T-helper 2 cell treated with Interferon-gamma antibody and Interleukin-4, amounts not matched to agents 5 μg/mL and 100 μg/mL, for 36 hours (primary cell): ENCODE data around the gene WAPL.

ENCODE experiments used
- DNase-seq: peaks from one replicate; pipeline ENCODE4 v3.0.0; 2021; ENCODE audit warnings: low spot score
- H3K27ac Mint-ChIP-seq: one replicate; pipeline ENCODE4 v1.8.0; 2021; ENCODE audit warnings: mild to moderate bottlenecking, mixed read lengths
- H3K27me3 Mint-ChIP-seq: one replicate; pipeline ENCODE4 v1.8.0; 2021; ENCODE audit warnings: low read depth, mixed read lengths
- H3K36me3 Mint-ChIP-seq: one replicate; pipeline ENCODE4 v1.8.0; 2021; ENCODE audit warnings: low read depth, mixed read lengths
- H3K4me1 Mint-ChIP-seq: one replicate; pipeline ENCODE4 v1.8.0; 2021; ENCODE audit warnings: low read depth, mixed read lengths
- H3K4me3 Mint-ChIP-seq: one replicate; pipeline ENCODE4 v1.8.0; 2022; ENCODE audit warnings: mild to moderate bottlenecking, moderate library complexity, mixed read lengths
- H3K9me3 Mint-ChIP-seq: one replicate; pipeline ENCODE4 v1.8.0; 2021; ENCODE audit warnings: mixed read lengths

WAPL gene

GRCh38 chr10:86511027-86511865 lies 10.3 kb downstream of the WAPL start:
- peaks cover 26% of the 10 kb centered on the region for H3K4me1 Mint-ChIP-seq
- peaks cover 36% of the 10 kb centered on the region for H3K36me3 Mint-ChIP-seq
- no peak for DNase-seq
- no peaks in the 10 kb centered on the region for H3K27me3 Mint-ChIP-seq
- no peaks in the 10 kb centered on the region for H3K9me3 Mint-ChIP-seq
- H3K4me3 Mint-ChIP-seq: no peak overlapping the region
- no peak overlapping the region for H3K27ac Mint-ChIP-seq

- DNase-seq: no peak
- H3K4me3 Mint-ChIP-seq: no peak overlapping the region
- H3K27me3 Mint-ChIP-seq: no peaks in the 10 kb centered on the region
- H3K27ac Mint-ChIP-seq: no peak overlapping the region
- H3K9me3 Mint-ChIP-seq: no peaks in the 10 kb centered on the region
- H3K36me3 Mint-ChIP-seq: peaks cover 24% of the 10 kb centered on the region
- peaks cover 19% of the 10 kb centered on the region for H3K4me1 Mint-ChIP-seq
These were observed 12.4 kb downstream of the WAPL start for GRCh38 chr10:86509145-86509544.

GRCh38 chr10:86508217-86508616 lies 13.4 kb downstream of the WAPL start:
- Mint-ChIP-seq H3K4me3 (no peak overlapping the region), H3K27me3 (no peaks in the 10 kb centered on the region), H3K36me3 (peaks cover 20% of the 10 kb centered on the region), H3K27ac (no peak overlapping the region), H3K4me1 (peaks cover 11% of the 10 kb centered on the region), H3K9me3 (no peaks in the 10 kb centered on the region)
- no peak for DNase-seq

- H3K36me3 Mint-ChIP-seq: peaks cover 19% of the 10 kb centered on the region
- no peaks in the 10 kb centered on the region for H3K9me3 Mint-ChIP-seq
- no peak for DNase-seq
- no peak overlapping the region for H3K4me3 Mint-ChIP-seq
- no peaks in the 10 kb centered on the region for H3K27me3 Mint-ChIP-seq
- no peak overlapping the region for H3K27ac Mint-ChIP-seq
- H3K4me1 Mint-ChIP-seq: peaks cover 4% of the 10 kb centered on the region
These were observed 15.1 kb downstream of the WAPL start for GRCh38 chr10:86506499-86506898.

GRCh38 chr10:86506062-86506461 lies 15.5 kb downstream of the WAPL start:
- DNase-seq: no peak
- H3K4me1 Mint-ChIP-seq: peaks cover 4% of the 10 kb centered on the region
- peaks cover 19% of the 10 kb centered on the region for H3K36me3 Mint-ChIP-seq
- no peak overlapping the region for H3K27ac Mint-ChIP-seq
- H3K27me3 Mint-ChIP-seq: no peaks in the 10 kb centered on the region
- no peak overlapping the region for H3K4me3 Mint-ChIP-seq
- no peaks in the 10 kb centered on the region for H3K9me3 Mint-ChIP-seq

GRCh38 chr10:86504510-86504909 lies 17.1 kb downstream of the WAPL start:
- Mint-ChIP-seq H3K9me3 (no peaks in the 10 kb centered on the region), H3K36me3 (peaks cover 28% of the 10 kb centered on the region), H3K4me1 (peaks cover 12% of the 10 kb centered on the region), H3K27me3 (no peaks in the 10 kb centered on the region), H3K27ac (no peak overlapping the region), H3K4me3 (no peak overlapping the region)
- DNase-seq: no peak

GRCh38 chr10:86500846-86501245 lies 20.7 kb downstream of the WAPL start:
- Mint-ChIP-seq H3K9me3 (no peaks in the 10 kb centered on the region), H3K36me3 (peaks cover 48% of the 10 kb centered on the region), H3K4me3 (no peak overlapping the region), H3K4me1 (peaks cover 19% of the 10 kb centered on the region), H3K27ac (no peak overlapping the region), H3K27me3 (no peaks in the 10 kb centered on the region)
- DNase-seq: no peak

GRCh38 chr10:86498598-86498997 lies 23.0 kb downstream of the WAPL start:
- no peaks in the 10 kb centered on the region for H3K9me3 Mint-ChIP-seq
- H3K27ac Mint-ChIP-seq: no peak overlapping the region
- peaks cover 62% of the 10 kb centered on the region for H3K36me3 Mint-ChIP-seq
- no peaks in the 10 kb centered on the region for H3K27me3 Mint-ChIP-seq
- no peak for DNase-seq
- H3K4me3 Mint-ChIP-seq: no peak overlapping the region
- H3K4me1 Mint-ChIP-seq: peaks cover 19% of the 10 kb centered on the region

- H3K27me3 Mint-ChIP-seq: no peaks in the 10 kb centered on the region
- no peaks in the 10 kb centered on the region for H3K9me3 Mint-ChIP-seq
- H3K4me1 Mint-ChIP-seq: peaks cover 19% of the 10 kb centered on the region
- H3K36me3 Mint-ChIP-seq: peaks cover 57% of the 10 kb centered on the region
- no peak for DNase-seq
- no peak overlapping the region for H3K4me3 Mint-ChIP-seq
- H3K27ac Mint-ChIP-seq: no peak overlapping the region
These were observed 24.0 kb downstream of the WAPL start for GRCh38 chr10:86497621-86498020.

- H3K27me3 Mint-ChIP-seq: no peaks in the 10 kb centered on the region
- H3K36me3 Mint-ChIP-seq: peaks cover 51% of the 10 kb centered on the region
- no peak for DNase-seq
- H3K4me1 Mint-ChIP-seq: peaks cover 8% of the 10 kb centered on the region
- H3K9me3 Mint-ChIP-seq: no peaks in the 10 kb centered on the region
- H3K4me3 Mint-ChIP-seq: no peak overlapping the region
- H3K27ac Mint-ChIP-seq: no peak overlapping the region
These were observed 31.5 kb downstream of the WAPL start for GRCh38 chr10:86489960-86490612.

- no peak for DNase-seq
- H3K4me3 Mint-ChIP-seq: no peak overlapping the region
- no peaks in the 10 kb centered on the region for H3K9me3 Mint-ChIP-seq
- no peak overlapping the region for H3K27ac Mint-ChIP-seq
- no peaks in the 10 kb centered on the region for H3K27me3 Mint-ChIP-seq
- peaks cover 46% of the 10 kb centered on the region for H3K36me3 Mint-ChIP-seq
- peaks cover 8% of the 10 kb centered on the region for H3K4me1 Mint-ChIP-seq
These were observed 32.4 kb downstream of the WAPL start for GRCh38 chr10:86489071-86489810.

GRCh38 chr10:86486856-86487255 lies 34.7 kb downstream of the WAPL start:
- DNase-seq: no peak
- H3K9me3 Mint-ChIP-seq: no peaks in the 10 kb centered on the region
- H3K4me3 Mint-ChIP-seq: no peak overlapping the region
- peaks cover 45% of the 10 kb centered on the region for H3K36me3 Mint-ChIP-seq
- no peaks in the 10 kb centered on the region for H3K27me3 Mint-ChIP-seq
- no peak overlapping the region for H3K27ac Mint-ChIP-seq
- H3K4me1 Mint-ChIP-seq: peaks cover 8% of the 10 kb centered on the region

- Mint-ChIP-seq H3K4me3 (no peak overlapping the region), H3K27ac (no peak overlapping the region), H3K4me1 (peaks cover 16% of the 10 kb centered on the region), H3K9me3 (no peaks in the 10 kb centered on the region), H3K27me3 (no peaks in the 10 kb centered on the region), H3K36me3 (peaks cover 34% of the 10 kb centered on the region)
- no peak for DNase-seq
These were observed 37.9 kb downstream of the WAPL start for GRCh38 chr10:86483664-86484063.

GRCh38 chr10:86481761-86482160 lies 39.8 kb downstream of the WAPL start:
- Mint-ChIP-seq H3K27me3 (no peaks in the 10 kb centered on the region), H3K27ac (no peak overlapping the region), H3K4me3 (no peak overlapping the region), H3K36me3 (peaks cover 25% of the 10 kb centered on the region), H3K4me1 (peaks cover 13% of the 10 kb centered on the region), H3K9me3 (no peaks in the 10 kb centered on the region)
- DNase-seq: no peak
